ENCODE measurements around the gene LY6G5B.

GRCh38 chr6:31621320-31621939 is 48.3 kb upstream of the LY6G5B start:
- TF ChIP-seq, protein P1, sequence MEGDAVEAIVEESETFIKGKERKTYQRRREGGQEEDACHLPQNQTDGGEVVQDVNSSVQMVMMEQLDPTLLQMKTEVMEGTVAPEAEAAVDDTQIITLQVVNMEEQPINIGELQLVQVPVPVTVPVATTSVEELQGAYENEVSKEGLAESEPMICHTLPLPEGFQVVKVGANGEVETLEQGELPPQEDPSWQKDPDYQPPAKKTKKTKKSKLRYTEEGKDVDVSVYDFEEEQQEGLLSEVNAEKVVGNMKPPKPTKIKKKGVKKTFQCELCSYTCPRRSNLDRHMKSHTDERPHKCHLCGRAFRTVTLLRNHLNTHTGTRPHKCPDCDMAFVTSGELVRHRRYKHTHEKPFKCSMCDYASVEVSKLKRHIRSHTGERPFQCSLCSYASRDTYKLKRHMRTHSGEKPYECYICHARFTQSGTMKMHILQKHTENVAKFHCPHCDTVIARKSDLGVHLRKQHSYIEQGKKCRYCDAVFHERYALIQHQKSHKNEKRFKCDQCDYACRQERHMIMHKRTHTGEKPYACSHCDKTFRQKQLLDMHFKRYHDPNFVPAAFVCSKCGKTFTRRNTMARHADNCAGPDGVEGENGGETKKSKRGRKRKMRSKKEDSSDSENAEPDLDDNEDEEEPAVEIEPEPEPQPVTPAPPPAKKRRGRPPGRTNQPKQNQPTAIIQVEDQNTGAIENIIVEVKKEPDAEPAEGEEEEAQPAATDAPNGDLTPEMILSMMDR (IDR thresholded peaks at IDR 0.05), result no peak
- TF ChIP-seq POLR2A (IDR thresholded peaks at IDR 0.05) (no peak), POLR2AphosphoS5 (IDR thresholded peaks at IDR 0.05) (no peak), EP300 (IDR thresholded peaks at IDR 0.05) (no peak)

Measured in sigmoid colon (tissue), 4 donors.